Measurements from ENCODE around the gene CALML4.
"Not testable (repeated sequence)": the region's sequence is repeated elsewhere in the genome, so short reads cannot be mapped to it uniquely, and the experiment has no call there.

DNA sequence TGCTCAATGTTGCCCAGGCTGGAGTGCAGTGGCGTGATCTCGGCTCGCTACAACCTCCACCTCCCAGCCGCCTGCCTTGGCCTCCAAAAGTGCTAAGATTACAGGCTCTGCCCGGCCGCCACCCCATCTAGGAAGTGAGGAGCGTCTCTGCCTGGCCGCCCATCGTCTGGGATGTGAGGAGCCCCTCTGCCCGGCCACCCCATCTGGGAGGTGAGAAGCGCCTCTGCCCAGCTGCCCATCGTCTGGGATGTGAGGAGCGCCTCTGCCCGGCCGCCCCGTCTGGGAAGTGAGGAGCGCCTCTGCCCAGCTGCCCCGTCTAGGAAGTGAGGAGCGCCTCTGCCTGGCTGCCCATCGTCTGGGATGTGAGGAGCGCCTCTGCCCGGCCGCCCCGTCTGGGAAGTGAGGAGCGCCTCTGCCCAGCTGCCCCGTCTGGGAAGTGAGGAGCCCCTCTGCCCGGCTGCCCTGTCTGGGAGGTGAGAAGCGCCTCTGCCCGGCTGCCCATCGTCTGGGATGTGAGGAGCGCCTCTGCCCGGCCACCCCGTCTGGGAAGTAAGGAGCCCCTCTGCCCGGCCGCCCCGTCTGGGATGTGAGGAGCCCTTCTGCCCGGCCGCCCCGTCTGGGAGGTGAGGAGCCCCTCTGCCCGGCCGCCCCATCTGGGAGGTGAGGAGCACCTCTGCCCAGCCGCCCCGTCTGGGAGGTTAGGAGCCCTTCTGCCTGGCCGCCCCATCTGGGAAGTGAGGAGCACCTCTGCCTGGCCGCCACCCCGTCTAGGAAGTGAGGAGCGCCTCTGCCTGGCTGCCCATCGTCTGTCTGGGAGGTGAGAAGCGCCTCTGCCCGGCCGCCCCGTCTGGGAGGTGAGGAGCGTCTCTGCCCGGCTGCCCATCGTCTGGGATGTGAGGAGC is 16.6 kb upstream of the CALML4 start:
- TF ChIP-seq, protein P1, sequence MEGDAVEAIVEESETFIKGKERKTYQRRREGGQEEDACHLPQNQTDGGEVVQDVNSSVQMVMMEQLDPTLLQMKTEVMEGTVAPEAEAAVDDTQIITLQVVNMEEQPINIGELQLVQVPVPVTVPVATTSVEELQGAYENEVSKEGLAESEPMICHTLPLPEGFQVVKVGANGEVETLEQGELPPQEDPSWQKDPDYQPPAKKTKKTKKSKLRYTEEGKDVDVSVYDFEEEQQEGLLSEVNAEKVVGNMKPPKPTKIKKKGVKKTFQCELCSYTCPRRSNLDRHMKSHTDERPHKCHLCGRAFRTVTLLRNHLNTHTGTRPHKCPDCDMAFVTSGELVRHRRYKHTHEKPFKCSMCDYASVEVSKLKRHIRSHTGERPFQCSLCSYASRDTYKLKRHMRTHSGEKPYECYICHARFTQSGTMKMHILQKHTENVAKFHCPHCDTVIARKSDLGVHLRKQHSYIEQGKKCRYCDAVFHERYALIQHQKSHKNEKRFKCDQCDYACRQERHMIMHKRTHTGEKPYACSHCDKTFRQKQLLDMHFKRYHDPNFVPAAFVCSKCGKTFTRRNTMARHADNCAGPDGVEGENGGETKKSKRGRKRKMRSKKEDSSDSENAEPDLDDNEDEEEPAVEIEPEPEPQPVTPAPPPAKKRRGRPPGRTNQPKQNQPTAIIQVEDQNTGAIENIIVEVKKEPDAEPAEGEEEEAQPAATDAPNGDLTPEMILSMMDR (IDR thresholded peaks at IDR 0.05; ENCODE audit: low read depth, low read length, poor library complexity, severe bottlenecking): not testable (repeated sequence)
- not testable (repeated sequence) for TF ChIP-seq EZH2phosphoT487 (IDR thresholded peaks at IDR 0.05; ENCODE audit: borderline replicate concordance, low read length)

All from DOHH2 (cell line).